ENCODE measurements around the gene CMTM4. TPM values are rescaled to one million over a fixed set of nuclear protein-coding genes. Genes with fewer than 3 reads are reported as not detected.
"Not testable (repeated sequence)": the region's sequence is repeated elsewhere in the genome, so short reads cannot be mapped to it uniquely, and the experiment has no call there.

Gene CMTM4
- total RNA-seq, 1 experiment from 2014 or later: 34.4 TPM

- DNase-seq (ENCODE audit: low read depth): no peak
These were observed 127.4 kb downstream of the CMTM4 start for GRCh38 chr16:66569131-66569530.

GRCh38 chr16:66568355-66568754 is 128.2 kb downstream of the CMTM4 start:
- DNase-seq (ENCODE audit: low read depth): no peak

GRCh38 chr16:66567270-66567669 is 129.3 kb downstream of the CMTM4 start:
- not testable (repeated sequence) for DNase-seq (ENCODE audit: low read depth)

- DNase-seq (ENCODE audit: low read depth): no peak
These were observed 130.3 kb downstream of the CMTM4 start, which contains the start of gene CMTM1 for GRCh38 chr16:66566051-66566901. CMTM1 (plus strand) TSS chr16:66566439; CDS start chr16:66566514, 75 bp downstream.

Small RNA genes within 50 kb of the gene (small RNA-seq; reads per million reads assigned to genes)
- gene CKLF-CMTM1: not detected

Other genes starting within 250 kb of the CMTM4 start
- 9.7 and 10.5 TPM in 2 replicates for gene TK2, start 146.6 kb downstream of the CMTM4 start, total RNA-seq (2014; rRNA removed; shearing (Covaris generic))
- gene CKLF, start 144.2 kb downstream of the CMTM4 start, total RNA-seq (2014; rRNA removed; shearing (Covaris generic)): 78.1 and 100 TPM in 2 replicates
- gene CMTM1, start 130.3 kb downstream of the CMTM4 start, total RNA-seq (2014; rRNA removed; shearing (Covaris generic)): 6.5 and 8.7 TPM in 2 replicates
- not detected in 2 replicates for gene CMTM2, start 117.3 kb downstream of the CMTM4 start, total RNA-seq (2014; rRNA removed; shearing (Covaris generic))
- gene CMTM3, start 92.0 kb downstream of the CMTM4 start, total RNA-seq (2014; rRNA removed; shearing (Covaris generic)): 24.0 and 40.9 TPM in 2 replicates
- gene DYNC1LI2, start 54.9 kb upstream of the CMTM4 start, total RNA-seq (2014; rRNA removed; shearing (Covaris generic)): 29.6 and 52.9 TPM in 2 replicates
- gene TERB1, start 104.8 kb upstream of the CMTM4 start, total RNA-seq (2014; rRNA removed; shearing (Covaris generic)): not detected in 2 replicates
- gene NAE1, start 134.2 kb upstream of the CMTM4 start, total RNA-seq (2014; rRNA removed; shearing (Covaris generic)): 86.8 and 93.6 TPM in 2 replicates
- not detected in 2 replicates for gene CA7, start 147.7 kb upstream of the CMTM4 start, total RNA-seq (2014; rRNA removed; shearing (Covaris generic))
- gene PDP2, start 183.8 kb upstream of the CMTM4 start, total RNA-seq (2014; rRNA removed; shearing (Covaris generic)): 10.6 and 12.1 TPM in 2 replicates
- gene CDH16, start 222.1 kb upstream of the CMTM4 start, total RNA-seq (2014; rRNA removed; shearing (Covaris generic)): not detected in 2 replicates
- gene RRAD, start 228.8 kb upstream of the CMTM4 start, total RNA-seq (2014; rRNA removed; shearing (Covaris generic)): 0.13 TPM in 1 of 2 replicates, not detected in the other
- gene CIAO2B, start 237.7 kb upstream of the CMTM4 start, total RNA-seq (2014; rRNA removed; shearing (Covaris generic)): 230 and 244 TPM in 2 replicates
- 19.3 and 24.0 TPM in 2 replicates for gene CES2, start 238.8 kb upstream of the CMTM4 start, total RNA-seq (2014; rRNA removed; shearing (Covaris generic))

Data from HT1080 (cell line).